ENCODE results near the gene TUBA1C. TPM values are rescaled to one million over a fixed set of nuclear protein-coding genes. Genes with fewer than 3 reads are reported as not detected.

The TUBA1C gene
- total RNA-seq, 1 experiment from 2014 or later, result 540 TPM

GRCh38 chr12:49283541-49284429, 18.9 kb downstream of the TUBA1C start:
- Mint-ChIP-seq H3K4me1 (peaks cover 23% of the 10 kb centered on the region), H3K36me3 (no peaks in the 10 kb centered on the region), H3K9me3 (peaks cover 3% of the 10 kb centered on the region; the same call in 1 of the 2 replicates), H3K27me3 (ENCODE audit: low read depth) (peaks cover 22% of the 10 kb centered on the region), H3K4me3 (no peak overlapping the region), H3K27ac (no peak overlapping the region)
- no peak for DNase-seq (ENCODE audit: low spot score)
- ChIA-PET POLR2A (no interaction called here), CTCF (interaction anchor here (0.6 to 8.8 kb wide), 18 partner anchors 9 to 274 kb away, joined by 3 to 97 read pairs (median 4); partner anchors contain the start of genes DNAJC22, PRPH and TROAP)
- TF ChIP-seq, protein P1, sequence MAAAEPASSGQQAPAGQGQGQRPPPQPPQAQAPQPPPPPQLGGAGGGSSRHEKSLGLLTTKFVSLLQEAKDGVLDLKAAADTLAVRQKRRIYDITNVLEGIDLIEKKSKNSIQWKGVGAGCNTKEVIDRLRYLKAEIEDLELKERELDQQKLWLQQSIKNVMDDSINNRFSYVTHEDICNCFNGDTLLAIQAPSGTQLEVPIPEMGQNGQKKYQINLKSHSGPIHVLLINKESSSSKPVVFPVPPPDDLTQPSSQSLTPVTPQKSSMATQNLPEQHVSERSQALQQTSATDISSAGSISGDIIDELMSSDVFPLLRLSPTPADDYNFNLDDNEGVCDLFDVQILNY (CRISPR knock-in tag; IDR thresholded peaks at IDR 0.05), result no peak
- TF ChIP-seq, protein P2, sequence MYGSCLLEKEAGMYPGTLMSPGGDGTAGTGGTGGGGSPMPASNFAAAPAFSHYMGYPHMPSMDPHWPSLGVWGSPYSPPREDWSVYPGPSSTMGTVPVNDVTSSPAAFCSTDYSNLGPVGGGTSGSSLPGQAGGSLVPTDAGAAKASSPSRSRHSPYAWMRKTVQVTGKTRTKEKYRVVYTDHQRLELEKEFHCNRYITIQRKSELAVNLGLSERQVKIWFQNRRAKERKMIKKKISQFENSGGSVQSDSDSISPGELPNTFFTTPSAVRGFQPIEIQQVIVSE (CRISPR knock-in tag; IDR thresholded peaks at IDR 0.05; ENCODE audit: borderline replicate concordance), result no peak
- no peak for TF ChIP-seq NR2C2 (CRISPR knock-in tag; IDR thresholded peaks at IDR 0.05)
- TF ChIP-seq CREM (CRISPR knock-in tag; IDR thresholded peaks at IDR 0.05), result no peak
- no peak for TF ChIP-seq IRF2 (CRISPR knock-in tag; IDR thresholded peaks at IDR 0.05; ENCODE audit: borderline replicate concordance, low read depth)
- no peak for TF ChIP-seq ATF2 (CRISPR knock-in tag; IDR thresholded peaks at IDR 0.05; ENCODE audit: borderline replicate concordance, low read depth)
- no peak for TF ChIP-seq ZBTB21 (CRISPR knock-in tag; IDR thresholded peaks at IDR 0.05; ENCODE audit: borderline replicate concordance)
- TF ChIP-seq TCF7 (CRISPR knock-in tag; IDR thresholded peaks at IDR 0.05; ENCODE audit: low read depth), result no peak
- TF ChIP-seq STAT6 (CRISPR knock-in tag; conservative IDR thresholded peaks at IDR 0.05; ENCODE audit: low read depth), result no peak
- TF ChIP-seq JAZF1 (CRISPR knock-in tag; IDR thresholded peaks at IDR 0.05), result no peak
- no peak for TF ChIP-seq SP1 (CRISPR knock-in tag; conservative IDR thresholded peaks at IDR 0.05)
- no peak for TF ChIP-seq ZNF263 (CRISPR knock-in tag; IDR thresholded peaks at IDR 0.05; ENCODE audit: low read depth)
- TF ChIP-seq EMX1 (CRISPR knock-in tag; IDR thresholded peaks at IDR 0.05), result no peak
- TF ChIP-seq, protein P3, sequence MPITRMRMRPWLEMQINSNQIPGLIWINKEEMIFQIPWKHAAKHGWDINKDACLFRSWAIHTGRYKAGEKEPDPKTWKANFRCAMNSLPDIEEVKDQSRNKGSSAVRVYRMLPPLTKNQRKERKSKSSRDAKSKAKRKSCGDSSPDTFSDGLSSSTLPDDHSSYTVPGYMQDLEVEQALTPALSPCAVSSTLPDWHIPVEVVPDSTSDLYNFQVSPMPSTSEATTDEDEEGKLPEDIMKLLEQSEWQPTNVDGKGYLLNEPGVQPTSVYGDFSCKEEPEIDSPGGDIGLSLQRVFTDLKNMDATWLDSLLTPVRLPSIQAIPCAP (CRISPR knock-in tag; IDR thresholded peaks at IDR 0.05), result no peak
- TF ChIP-seq ERG (CRISPR knock-in tag; IDR thresholded peaks at IDR 0.05), result no peak
- TF ChIP-seq, protein P4, sequence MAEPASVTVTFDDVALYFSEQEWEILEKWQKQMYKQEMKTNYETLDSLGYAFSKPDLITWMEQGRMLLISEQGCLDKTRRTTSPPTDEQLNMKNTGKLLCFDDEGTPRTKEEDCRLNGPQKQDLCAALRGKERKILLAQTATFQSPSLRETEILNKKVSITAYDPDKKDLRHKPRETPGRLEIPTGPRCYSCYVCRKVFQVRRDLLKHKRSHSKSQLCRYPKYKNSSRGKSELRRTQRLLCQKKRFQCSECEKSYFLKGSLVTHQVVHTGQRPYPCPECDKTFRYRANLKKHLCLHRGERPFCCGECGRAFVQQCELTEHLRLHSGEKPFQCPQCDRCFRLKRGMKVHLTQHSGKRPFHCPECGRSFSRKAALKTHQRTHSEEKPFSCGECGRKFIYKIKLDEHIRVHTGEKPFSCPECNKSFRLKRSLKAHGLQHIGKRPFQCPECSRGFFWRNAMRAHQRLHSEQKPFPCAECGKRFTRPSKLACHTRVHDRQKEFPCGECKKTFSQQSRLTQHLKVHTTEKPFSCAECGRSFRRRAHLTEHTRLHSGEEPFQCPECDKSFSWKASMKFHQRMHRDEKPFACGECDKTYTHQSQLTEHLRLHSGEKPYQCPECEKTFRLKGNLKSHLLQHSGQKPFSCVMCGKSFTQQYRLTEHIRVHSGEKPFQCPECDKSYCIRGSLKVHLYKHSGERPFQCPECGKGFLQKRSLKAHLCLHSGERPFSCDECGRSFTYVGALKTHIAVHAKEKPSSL (CRISPR knock-in tag; conservative IDR thresholded peaks at IDR 0.05), result no peak
- no peak for TF ChIP-seq TEAD4 (CRISPR knock-in tag; IDR thresholded peaks at IDR 0.05)
- TF ChIP-seq, protein P5, sequence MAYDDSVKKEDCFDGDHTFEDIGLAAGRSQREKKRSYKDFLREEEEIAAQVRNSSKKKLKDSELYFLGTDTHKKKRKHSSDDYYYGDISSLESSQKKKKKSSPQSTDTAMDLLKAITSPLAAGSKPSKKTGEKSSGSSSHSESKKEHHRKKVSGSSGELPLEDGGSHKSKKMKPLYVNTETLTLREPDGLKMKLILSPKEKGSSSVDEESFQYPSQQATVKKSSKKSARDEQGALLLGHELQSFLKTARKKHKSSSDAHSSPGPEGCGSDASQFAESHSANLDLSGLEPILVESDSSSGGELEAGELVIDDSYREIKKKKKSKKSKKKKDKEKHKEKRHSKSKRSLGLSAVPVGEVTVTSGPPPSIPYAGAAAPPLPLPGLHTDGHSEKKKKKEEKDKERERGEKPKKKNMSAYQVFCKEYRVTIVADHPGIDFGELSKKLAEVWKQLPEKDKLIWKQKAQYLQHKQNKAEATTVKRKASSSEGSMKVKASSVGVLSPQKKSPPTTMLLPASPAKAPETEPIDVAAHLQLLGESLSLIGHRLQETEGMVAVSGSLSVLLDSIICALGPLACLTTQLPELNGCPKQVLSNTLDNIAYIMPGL (CRISPR knock-in tag; IDR thresholded peaks at IDR 0.05), result no peak
- ATAC-seq, result peak; percentile 64

Data from WTC11 (cell line).